Neural cell (in vitro differentiated cells): Measurements from ENCODE around the gene KMT5C. TPM values are rescaled to one million over a fixed set of nuclear protein-coding genes. Genes with fewer than 3 reads are reported as not detected.

ENCODE experiments used
- H2AFZ ChIP-seq: fragments of 200-600, 300-800 bp; sonication (generic), shearing (Covaris generic); 2 replicates; pipeline ENCODE4 v1.6.0; 2014; ENCODE audit warnings: low read depth, mild to moderate bottlenecking, antibody characterized with exemption, low read length, moderate library complexity
- H3F3A ChIP-seq: fragments of 200-600 bp; shearing (Covaris generic); 2 replicates; pipeline ENCODE4 v1.6.1; 2016; ENCODE audit warnings: mild to moderate bottlenecking, moderate library complexity, mixed read lengths, antibody characterized with exemption, low read length; ENCODE audit not compliant: insufficient read depth, poor library complexity, severe bottlenecking
- H3K27ac ChIP-seq: fragments of 200-600, 300-800 bp; sonication (generic), shearing (Covaris generic); 2 replicates; pipeline ENCODE4 v1.5.1; 2014; ENCODE audit warnings: mild to moderate bottlenecking, low read length, moderate library complexity
- H3K27me3 ChIP-seq: fragments of 300-800, 200-600 bp; sonication (generic), shearing (Covaris generic); 2 replicates; pipeline ENCODE4 v1.6.0; 2014; ENCODE audit warnings: mild to moderate bottlenecking, low read depth, low read length, moderate library complexity; ENCODE audit not compliant: insufficient read depth
- H3K36me3 ChIP-seq: fragments of 300-800, 200-600 bp; sonication (generic), shearing (Covaris generic); 2 replicates; pipeline ENCODE4 v1.5.1; 2014; ENCODE audit warnings: mild to moderate bottlenecking, antibody characterized with exemption, low read length, moderate library complexity; ENCODE audit not compliant: insufficient read depth
- H3K4me2 ChIP-seq: fragments of 300-800, 200-600 bp; sonication (generic), shearing (Covaris generic); 2 replicates; pipeline ENCODE4 v1.6.0; 2014; ENCODE audit warnings: mild to moderate bottlenecking, low read length
- H3K4me3 ChIP-seq: fragments of 300-800, 200-600 bp; sonication (generic), shearing (Covaris generic); 2 replicates; pipeline ENCODE4 v1.5.1; 2014; ENCODE audit warnings: mild to moderate bottlenecking, low read length, moderate library complexity
- H3K79me2 ChIP-seq: fragments of 200-600 bp; shearing (Covaris generic); replicated peaks from 2 replicates; pipeline ENCODE4 v1.6.0; 2014; ENCODE audit warnings: mild to moderate bottlenecking, low read length, moderate library complexity; ENCODE audit not compliant: insufficient read depth
- H3K9ac ChIP-seq: fragments of 300-800, 200-600 bp; sonication (generic), shearing (Covaris generic); 2 replicates; pipeline ENCODE4 v1.6.1; 2016; ENCODE audit warnings: mild to moderate bottlenecking, low read length, mixed read lengths
- H3K9me2 ChIP-seq: fragments of 200-600 bp; shearing (Covaris generic); 2 replicates; pipeline ENCODE4 v1.6.1; 2016; ENCODE audit warnings: mild to moderate bottlenecking, low read length, mixed read lengths; ENCODE audit not compliant: insufficient read depth
- H3K9me3 ChIP-seq: fragments of 200-600, 300-800 bp; sonication (generic), shearing (Covaris generic); 2 replicates; pipeline ENCODE4 v1.6.1; 2016; ENCODE audit warnings: mild to moderate bottlenecking, mixed run types, low read length, moderate library complexity, mixed read lengths
- H4K20me1 ChIP-seq: fragments of 200-600 bp; shearing (Covaris generic); 2 replicates; pipeline ENCODE4 v1.6.1; 2016; ENCODE audit warnings: mild to moderate bottlenecking, mixed run types; ENCODE audit not compliant: insufficient read depth
- CTCF ChIP-seq: fragments of 450-650 bp; IDR thresholded peaks from 2 replicates; pipeline ENCODE4 v1.5.1; 2014; ENCODE audit warnings: antibody characterized with exemption, mild to moderate bottlenecking, moderate library complexity; ENCODE audit not compliant: poor library complexity, severe bottlenecking
- EP300 ChIP-seq: fragments of 450-650 bp; conservative IDR thresholded peaks from 2 replicates; pipeline ENCODE4 v1.6.1; 2014; ENCODE audit warnings: antibody characterized with exemption, mild to moderate bottlenecking, moderate library complexity; ENCODE audit not compliant: poor library complexity, severe bottlenecking
- EZH2 ChIP-seq: fragments of 200-600, 300-800 bp; shearing (Covaris generic), sonication (generic); IDR thresholded peaks from 2 replicates; pipeline ENCODE4 v1.6.1; 2014; ENCODE audit warnings: antibody characterized with exemption, low read length, borderline replicate concordance, mild to moderate bottlenecking; ENCODE audit not compliant: insufficient read depth, poor library complexity, severe bottlenecking
- MXI1 ChIP-seq: fragments of 450-650 bp; conservative IDR thresholded peaks from 2 replicates; pipeline ENCODE4 v1.6.1; 2014; ENCODE audit warnings: antibody characterized with exemption, mild to moderate bottlenecking; ENCODE audit not compliant: poor library complexity, severe bottlenecking
- POLR2AphosphoS5 ChIP-seq: IDR thresholded peaks from 2 replicates; pipeline ENCODE4 v1.6.1; 2012
- RAD21 ChIP-seq: fragments of 450-650 bp; conservative IDR thresholded peaks from 2 replicates; pipeline ENCODE4 v1.6.1; 2014; ENCODE audit warnings: antibody characterized with exemption, mild to moderate bottlenecking, moderate library complexity
- REST ChIP-seq: IDR thresholded peaks from 2 replicates; pipeline ENCODE4 v1.6.1; 2012; ENCODE audit warnings: borderline replicate concordance
- SMC3 ChIP-seq: fragments of 450-650 bp; conservative IDR thresholded peaks from 2 replicates; pipeline ENCODE4 v1.6.1; 2014; ENCODE audit warnings: antibody characterized with exemption, mild to moderate bottlenecking, moderate library complexity; ENCODE audit not compliant: poor library complexity
- TAF1 ChIP-seq: IDR thresholded peaks from 2 replicates; pipeline ENCODE4 v1.6.1; 2012; ENCODE audit warnings: low read depth
- polyA plus RNA-seq: library from polyadenylated mRNA; depleted of rRNA; stranded (reverse); fragments of >200 nt; gene quantifications from 2 replicates; pipeline ENCODE4 v1.2.3, GENCODE V29; 2014

Gene KMT5C
- polyA plus RNA-seq, 1 donor from 2014 or later, result 50.9 TPM

- Histone ChIP-seq H3K9me3 (no peaks in the 10 kb centered on the region), H3K36me3 (no peaks in the 10 kb centered on the region), H3K27ac (no peak overlapping the region), H2AFZ (no peak overlapping the region), H3K9ac (no peak overlapping the region), H3K27me3 (no peaks in the 10 kb centered on the region), H3K4me3 (no peak overlapping the region), H3K4me2 (no peak overlapping the region), H3K9me2 (no peaks in the 10 kb centered on the region), H4K20me1 (no peaks in the 10 kb centered on the region), H3F3A (no peaks in the 10 kb centered on the region), H3K79me2 (no peaks in the 10 kb centered on the region)
- TF ChIP-seq MXI1, result no peak
- no peak for TF ChIP-seq TAF1
- TF ChIP-seq RAD21, result no peak
- no peak for TF ChIP-seq EP300
- TF ChIP-seq CTCF, result no peak
- TF ChIP-seq POLR2AphosphoS5, result no peak
- no peak for TF ChIP-seq EZH2
- TF ChIP-seq SMC3, result no peak
- TF ChIP-seq REST, result no peak
Measured at GRCh38 chr19:55306712-55307111, 33.0 kb upstream of the KMT5C start.

- no peaks in the 10 kb centered on the region for H3K9me3 ChIP-seq
Measured at GRCh38 chr19:55308281-55308680, 31.4 kb upstream of the KMT5C start.

More at GRCh38 chr19:55308281-55308680, 31.4 kb upstream of the KMT5C start:
- Histone ChIP-seq H3K36me3 (no peaks in the 10 kb centered on the region), H3K79me2 (no peaks in the 10 kb centered on the region), H3F3A (no peaks in the 10 kb centered on the region), H3K27ac (no peak overlapping the region), H3K4me2 (no peak overlapping the region), H4K20me1 (no peaks in the 10 kb centered on the region), H3K9ac (no peak overlapping the region), H3K4me3 (no peak overlapping the region), H3K9me2 (no peaks in the 10 kb centered on the region), H3K27me3 (no peaks in the 10 kb centered on the region), H2AFZ (no peak overlapping the region)
- TF ChIP-seq POLR2AphosphoS5, result no peak
- TF ChIP-seq EZH2, result no peak
- TF ChIP-seq EP300, result no peak
- no peak for TF ChIP-seq REST
- no peak for TF ChIP-seq TAF1
- no peak for TF ChIP-seq SMC3
- TF ChIP-seq MXI1, result no peak
- no peak for TF ChIP-seq RAD21
- no peak for TF ChIP-seq CTCF
